A549 (cell line): ENCODE measurements around the gene HAND2.

Experiments used
- EP300 ChIP-seq, 2 experiments: fragments of >200 bp; sonication (Bioruptor Twin); formaldehyde crosslinking; IDR thresholded peaks; 2 replicates in 1 of 2; 3 replicates in 1 of 2; pipeline ENCODE4 v1.6.1; 2016 to 2017
- KDM1A ChIP-seq: fragments of 200-600 bp; sonication (generic); IDR thresholded peaks from 2 replicates; pipeline ENCODE4 v1.6.1; 2016; ENCODE audit warnings: low read depth, mild to moderate bottlenecking
- NFE2L2 ChIP-seq: fragments of 150-350 bp; conservative IDR thresholded peaks from 2 replicates; pipeline ENCODE4 v1.6.1; 2014; ENCODE audit warnings: low read length
- POLR2A ChIP-seq: IDR thresholded peaks from 2 replicates; pipeline ENCODE4 v1.6.1; 2012; ENCODE audit warnings: mild to moderate bottlenecking, low read length
- RAD21 ChIP-seq, 2 experiments: fragments of >200 bp in 1 of 2; sonication (Bioruptor Twin) in 1 of 2; formaldehyde crosslinking in 1 of 2; IDR thresholded peaks in 1 of 2; conservative IDR thresholded peaks in 1 of 2; 2 replicates in 1 of 2; 3 replicates in 1 of 2; pipeline ENCODE4 v1.6.1; 2012 to 2018; ENCODE audit warnings: inconsistent platforms in 1 of 2
- SMC3 ChIP-seq: fragments of >200 bp; sonication (Bioruptor Twin); formaldehyde crosslinking; IDR thresholded peaks from 3 replicates; pipeline ENCODE4 v1.6.1; 2018; ENCODE audit warnings: inconsistent platforms
- TF ChIP-seq, protein P1 (sequence below): fragments of >200 bp; sonication (Bioruptor Twin); formaldehyde crosslinking; IDR thresholded peaks from 3 replicates; pipeline ENCODE4 v1.5.1; 2016
- TF ChIP-seq, protein P2 (sequence below): fragments of 450-650 bp; IDR thresholded peaks from 2 replicates; pipeline ENCODE4 v1.6.1; 2014; ENCODE audit warnings: antibody characterized with exemption
- TF ChIP-seq, protein P3 (sequence below): IDR thresholded peaks from 2 replicates; pipeline ENCODE4 v1.6.1; 2012
- TF ChIP-seq, protein P4 (sequence below): IDR thresholded peaks from 2 replicates; pipeline ENCODE4 v1.6.1; 2012; ENCODE audit warnings: low read depth, borderline replicate concordance

DNA sequence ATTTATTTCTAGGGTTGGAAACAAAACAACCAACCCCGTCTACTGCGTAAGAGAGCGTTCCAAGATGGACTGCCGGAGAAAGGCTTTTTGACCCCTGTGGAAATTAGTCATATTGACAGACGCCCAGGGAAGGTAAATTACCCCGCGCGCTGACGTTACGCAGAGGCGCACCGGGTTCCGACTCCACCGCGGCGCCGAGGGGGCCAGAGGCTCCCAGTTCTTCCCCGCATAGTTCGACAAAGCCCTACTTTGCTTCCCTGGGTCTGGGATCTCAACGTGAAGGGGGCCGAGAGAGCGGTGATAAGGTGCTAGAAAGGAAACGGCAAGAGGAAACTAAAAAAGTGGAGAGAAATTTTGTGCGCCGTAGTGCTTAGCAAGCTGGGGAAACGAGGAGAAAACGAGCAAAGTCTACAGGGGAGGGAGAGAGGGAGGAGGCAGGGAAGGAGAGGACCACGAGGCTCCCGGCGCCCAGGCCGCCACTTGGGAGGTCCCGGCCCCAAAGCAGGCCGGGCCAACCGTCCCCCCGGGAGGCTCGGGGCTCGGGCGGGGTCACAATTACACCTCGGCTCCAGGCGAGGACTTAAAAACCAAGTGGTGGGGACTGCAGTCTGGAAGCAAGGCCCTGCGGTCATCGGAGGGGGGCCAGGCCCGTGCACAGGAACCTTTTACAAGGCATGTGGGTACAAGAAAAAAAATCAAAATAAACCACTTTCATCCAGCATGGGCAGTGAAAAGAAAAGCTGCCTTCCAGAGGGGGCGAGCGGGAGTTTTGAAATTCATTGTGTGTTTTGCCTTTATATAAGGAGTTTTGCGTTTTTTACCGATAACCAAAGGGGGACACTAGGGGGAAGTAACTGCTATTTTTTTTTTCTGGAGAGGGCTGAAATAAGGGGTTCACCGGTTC is 13.2 kb downstream of the HAND2 start:
- TF ChIP-seq POLR2A (no peak), SMC3 (no peak), EP300 (IDR thresholded peaks at IDR 0.05) (no peak), KDM1A (no peak), RAD21 (conservative IDR thresholded peaks at IDR 0.05 in 1 of 2, IDR thresholded peaks at IDR 0.05 in 1 of 2) (no peak), NFE2L2 (no peak)
- TF ChIP-seq, protein P1, sequence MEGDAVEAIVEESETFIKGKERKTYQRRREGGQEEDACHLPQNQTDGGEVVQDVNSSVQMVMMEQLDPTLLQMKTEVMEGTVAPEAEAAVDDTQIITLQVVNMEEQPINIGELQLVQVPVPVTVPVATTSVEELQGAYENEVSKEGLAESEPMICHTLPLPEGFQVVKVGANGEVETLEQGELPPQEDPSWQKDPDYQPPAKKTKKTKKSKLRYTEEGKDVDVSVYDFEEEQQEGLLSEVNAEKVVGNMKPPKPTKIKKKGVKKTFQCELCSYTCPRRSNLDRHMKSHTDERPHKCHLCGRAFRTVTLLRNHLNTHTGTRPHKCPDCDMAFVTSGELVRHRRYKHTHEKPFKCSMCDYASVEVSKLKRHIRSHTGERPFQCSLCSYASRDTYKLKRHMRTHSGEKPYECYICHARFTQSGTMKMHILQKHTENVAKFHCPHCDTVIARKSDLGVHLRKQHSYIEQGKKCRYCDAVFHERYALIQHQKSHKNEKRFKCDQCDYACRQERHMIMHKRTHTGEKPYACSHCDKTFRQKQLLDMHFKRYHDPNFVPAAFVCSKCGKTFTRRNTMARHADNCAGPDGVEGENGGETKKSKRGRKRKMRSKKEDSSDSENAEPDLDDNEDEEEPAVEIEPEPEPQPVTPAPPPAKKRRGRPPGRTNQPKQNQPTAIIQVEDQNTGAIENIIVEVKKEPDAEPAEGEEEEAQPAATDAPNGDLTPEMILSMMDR: no peak
- TF ChIP-seq, protein P2, sequence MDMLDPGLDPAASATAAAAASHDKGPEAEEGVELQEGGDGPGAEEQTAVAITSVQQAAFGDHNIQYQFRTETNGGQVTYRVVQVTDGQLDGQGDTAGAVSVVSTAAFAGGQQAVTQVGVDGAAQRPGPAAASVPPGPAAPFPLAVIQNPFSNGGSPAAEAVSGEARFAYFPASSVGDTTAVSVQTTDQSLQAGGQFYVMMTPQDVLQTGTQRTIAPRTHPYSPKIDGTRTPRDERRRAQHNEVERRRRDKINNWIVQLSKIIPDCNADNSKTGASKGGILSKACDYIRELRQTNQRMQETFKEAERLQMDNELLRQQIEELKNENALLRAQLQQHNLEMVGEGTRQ: no peak
- TF ChIP-seq, protein P3, sequence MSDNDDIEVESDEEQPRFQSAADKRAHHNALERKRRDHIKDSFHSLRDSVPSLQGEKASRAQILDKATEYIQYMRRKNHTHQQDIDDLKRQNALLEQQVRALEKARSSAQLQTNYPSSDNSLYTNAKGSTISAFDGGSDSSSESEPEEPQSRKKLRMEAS: no peak
- TF ChIP-seq, protein P4, sequence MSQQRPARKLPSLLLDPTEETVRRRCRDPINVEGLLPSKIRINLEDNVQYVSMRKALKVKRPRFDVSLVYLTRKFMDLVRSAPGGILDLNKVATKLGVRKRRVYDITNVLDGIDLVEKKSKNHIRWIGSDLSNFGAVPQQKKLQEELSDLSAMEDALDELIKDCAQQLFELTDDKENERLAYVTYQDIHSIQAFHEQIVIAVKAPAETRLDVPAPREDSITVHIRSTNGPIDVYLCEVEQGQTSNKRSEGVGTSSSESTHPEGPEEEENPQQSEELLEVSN: no peak
